H1 (cell line): Measurements from ENCODE around the gene TMEM185B. TPM values are rescaled to one million over a fixed set of nuclear protein-coding genes. Genes with fewer than 3 reads are reported as not detected.
A peak's percentile ranks its signal among the peaks of the same experiment; 100 is the strongest.

ENCODE experiments used
- CTCF ChIA-PET: fragments of 300-600 bp; sonication (Branson Sonifier 250); formaldehyde crosslinking; loops from one replicate; lab custom pipeline; 2021; ENCODE audit not compliant: partially characterized antibody; lab: Charles Lee
- POLR2A ChIA-PET: fragments of 300-600 bp; sonication (Branson Sonifier 250); formaldehyde crosslinking; loops from one replicate; lab custom pipeline; 2021; ENCODE audit warnings: inconsistent platforms; ENCODE audit not compliant: partially characterized antibody; lab: Charles Lee
- DNase-seq, 2 experiments: peaks; one replicate each; pipeline versions ENCODE4 v3.0.0 to v3.0.0-alpha.2; 2010 to 2022; ENCODE audit warnings: low spot score in 2 of 2, low read depth in 1 of 2, mixed read lengths in 1 of 2
- FAIRE-seq: peaks from 2 replicates; lab custom pipeline; 2011; peaks lifted over from hg19 to GRCh38; lab: Jason Lieb, UNC
- H2AFZ ChIP-seq: 2 replicates; pipeline ENCODE4 v1.8.1; 2012; ENCODE audit warnings: low read length, inconsistent platforms
- H2AK5ac ChIP-seq: 2 replicates; pipeline ENCODE4 v1.6.1; 2013; ENCODE audit warnings: low read depth, low read length
- H2BK120ac ChIP-seq: replicated peaks from 2 replicates; pipeline ENCODE3; 2013; ENCODE audit warnings: low read depth, low read length, inconsistent platforms
- H2BK12ac ChIP-seq: 2 replicates; pipeline ENCODE4 v1.6.1; 2013; ENCODE audit warnings: low read depth, low read length
- H2BK15ac ChIP-seq: 2 replicates; pipeline ENCODE4 v1.6.1; 2013; ENCODE audit warnings: low read length
- H2BK20ac ChIP-seq: 2 replicates; pipeline ENCODE4 v1.6.1; 2013; ENCODE audit warnings: low read length
- H2BK5ac ChIP-seq: 2 replicates; pipeline ENCODE4 v1.6.1; 2013; ENCODE audit warnings: low read depth, low read length
- H3K14ac ChIP-seq: 2 replicates; pipeline ENCODE4 v1.6.1; 2013; ENCODE audit warnings: inconsistent platforms; ENCODE audit not compliant: insufficient read length
- H3K18ac ChIP-seq: 2 replicates; pipeline ENCODE4 v1.6.1; 2013; ENCODE audit warnings: low read length; ENCODE audit errors: extremely low read depth
- H3K23ac ChIP-seq: 2 replicates; pipeline ENCODE4 v1.6.1; 2013; ENCODE audit warnings: inconsistent platforms; ENCODE audit not compliant: insufficient read length
- H3K23me2 ChIP-seq: 2 replicates; pipeline ENCODE4 v1.6.1; 2013; ENCODE audit warnings: low read depth, low read length
- H3K27ac ChIP-seq: 2 replicates; pipeline ENCODE4 v1.6.1; 2011; ENCODE audit warnings: low read depth, low read length, inconsistent platforms
- H3K27me3 ChIP-seq, 4 experiments: replicated peaks in 1 of 4; 1 replicate in 1 of 4; 2 replicates in 3 of 4; pipeline versions ENCODE4 v1.6.1 to v1.8.1; 2011 to 2013; ENCODE audit warnings: low read length in 3 of 4, mild to moderate bottlenecking in 3 of 4, inconsistent platforms in 2 of 4, mixed read lengths in 2 of 4, moderate library complexity in 1 of 4; ENCODE audit not compliant: control insufficient read depth in 3 of 4, insufficient read depth in 3 of 4; ENCODE audit errors: extremely low read depth in 1 of 4
- H3K36me3 ChIP-seq, 4 experiments: 2 replicates each; pipeline versions ENCODE4 v1.6.1 to v1.8.1; 2011 to 2013; ENCODE audit warnings: mild to moderate bottlenecking in 4 of 4, low read length in 3 of 4, moderate library complexity in 2 of 4, control low read depth in 1 of 4, inconsistent platforms in 1 of 4; ENCODE audit not compliant: insufficient read depth in 4 of 4, control insufficient read depth in 2 of 4
- H3K4ac ChIP-seq: replicated peaks from 2 replicates; pipeline ENCODE3; 2013; ENCODE audit warnings: low read length, low read depth, mixed read lengths, inconsistent platforms; ENCODE audit not compliant: insufficient read length
- H3K4me1 ChIP-seq, 4 experiments: replicated peaks in 1 of 4; 1 replicate in 1 of 4; 2 replicates in 3 of 4; pipeline versions ENCODE4 v1.6.1 to v1.8.1; 2011 to 2013; ENCODE audit warnings: low read length in 3 of 4, inconsistent platforms in 2 of 4, mixed read lengths in 1 of 4; ENCODE audit not compliant: insufficient read depth in 4 of 4, control insufficient read depth in 3 of 4
- H3K4me2 ChIP-seq, 2 experiments: 2 replicates each; pipeline versions ENCODE4 v1.6.1 to v1.8.1; 2011 to 2013; ENCODE audit warnings: low read depth in 2 of 2, low read length in 2 of 2, control low read depth in 1 of 2, inconsistent platforms in 1 of 2, mild to moderate bottlenecking in 1 of 2; ENCODE audit not compliant: insufficient read depth in 1 of 2
- H3K4me3 ChIP-seq, 4 experiments: fragments of 200-600, 300-600 bp in 1 of 4; sonication (generic), shearing (Covaris generic), sonication (Bioruptor Twin) in 1 of 4; 2 replicates each; pipeline versions ENCODE4 v1.5.1 to v1.8.1; 2011 to 2016; ENCODE audit warnings: low read length in 4 of 4, low read depth in 3 of 4, control low read depth in 2 of 4, inconsistent platforms in 2 of 4, mild to moderate bottlenecking in 2 of 4, mixed read lengths in 1 of 4, moderate library complexity in 1 of 4; ENCODE audit not compliant: insufficient read depth in 2 of 4; ENCODE audit errors: extremely low read depth in 1 of 4
- H3K56ac ChIP-seq: replicated peaks from 2 replicates; pipeline ENCODE3; 2013; ENCODE audit warnings: low read depth, mild to moderate bottlenecking, mixed read lengths, low read length, inconsistent platforms; ENCODE audit not compliant: insufficient read length
- H3K79me1 ChIP-seq: 2 replicates; pipeline ENCODE4 v1.6.1; 2013; ENCODE audit warnings: low read depth, low read length, control low read depth
- H3K79me2 ChIP-seq, 2 experiments: 2 replicates each; pipeline versions ENCODE4 v1.6.1 to v1.8.1; 2012 to 2013; ENCODE audit warnings: low read length in 2 of 2, mild to moderate bottlenecking in 2 of 2, inconsistent platforms in 1 of 2; ENCODE audit not compliant: insufficient read depth in 2 of 2, control insufficient read depth in 1 of 2
- H3K9ac ChIP-seq, 4 experiments: replicated peaks in 1 of 4; 1 replicate in 1 of 4; 2 replicates in 3 of 4; pipeline versions ENCODE4 v1.6.1 to v1.8.1; 2011 to 2013; ENCODE audit warnings: low read depth in 3 of 4, low read length in 3 of 4, control low read depth in 2 of 4, mild to moderate bottlenecking in 2 of 4, moderate library complexity in 2 of 4, inconsistent platforms in 1 of 4; ENCODE audit errors: extremely low read depth in 1 of 4
- H3K9me3 ChIP-seq, 2 experiments: 2 replicates each; pipeline versions ENCODE4 v1.6.1 to v1.8.1; 2012 to 2013; ENCODE audit warnings: mild to moderate bottlenecking in 2 of 2, moderate library complexity in 2 of 2, control low read depth in 1 of 2, inconsistent platforms in 1 of 2, low read depth in 1 of 2, low read length in 1 of 2, mixed read lengths in 1 of 2; ENCODE audit not compliant: insufficient read depth in 2 of 2
- H4K20me1 ChIP-seq, 2 experiments: replicated peaks in 1 of 2; 2 replicates each; pipeline versions ENCODE3 to v1.8.1; 2011 to 2013; ENCODE audit warnings: inconsistent platforms in 2 of 2, low read length in 2 of 2, mild to moderate bottlenecking in 1 of 2; ENCODE audit not compliant: insufficient read depth in 2 of 2, control insufficient read depth in 1 of 2
- H4K5ac ChIP-seq: 2 replicates; pipeline ENCODE4 v1.6.1; 2013; ENCODE audit warnings: low read length, low read depth, mixed read lengths, inconsistent platforms; ENCODE audit not compliant: insufficient read length
- H4K8ac ChIP-seq: 2 replicates; pipeline ENCODE4 v1.8.0; 2013; ENCODE audit warnings: mild to moderate bottlenecking, moderate library complexity, low read length, inconsistent platforms; ENCODE audit not compliant: insufficient read depth; ENCODE audit errors: extremely low read depth
- H4K91ac ChIP-seq: replicated peaks from 2 replicates; pipeline ENCODE3; 2013; ENCODE audit warnings: low read length, mixed read lengths, inconsistent platforms; ENCODE audit not compliant: insufficient read length
- HDAC6 ChIP-seq: IDR thresholded peaks from one replicate; pipeline ENCODE4 v1.7.1; 2012; ENCODE audit warnings: low read depth, mild to moderate bottlenecking, inconsistent platforms, low read length, moderate library complexity
- POLR2A ChIP-seq, 2 experiments: IDR thresholded peaks; 1 replicate in 1 of 2; 2 replicates in 1 of 2; pipeline ENCODE4 v1.6.1; 2011; ENCODE audit warnings: low read depth in 2 of 2, low read length in 2 of 2, mild to moderate bottlenecking in 2 of 2; ENCODE audit errors: control extremely low read depth in 1 of 2
- RAD21 ChIP-seq, 2 experiments: IDR thresholded peaks in 1 of 2; conservative IDR thresholded peaks in 1 of 2; 2 replicates each; pipeline ENCODE4 v1.6.1; 2011; ENCODE audit warnings: low read depth in 2 of 2, low read length in 2 of 2, improper control_type of control experiment in 1 of 2, inconsistent platforms in 1 of 2, mild to moderate bottlenecking in 1 of 2, moderate library complexity in 1 of 2
- RFX5 ChIP-seq: IDR thresholded peaks from 2 replicates; pipeline ENCODE4 v1.6.1; 2011; ENCODE audit warnings: low read depth, low read length, improper control_type of control experiment, borderline replicate concordance
- WGBS, 2 experiments: shearing (Covaris generic) in 1 of 2; methylation state at CpG; one replicate each; pipeline versions ENCODE4 v1.1.6 to v1.1.7; 2013 to 2015; ENCODE audit warnings: low lambda C conversion rate in 2 of 2, mixed read lengths in 2 of 2, inconsistent platforms in 1 of 2, low coverage in 1 of 2, missing lambda C conversion rate in 1 of 2; ENCODE audit not compliant: insufficient replicate concordance in 2 of 2, insufficient coverage in 1 of 2, insufficient read length in 1 of 2; ENCODE audit errors: extremely low coverage in 1 of 2, missing lambda C conversion rate in 1 of 2; 5-methylcytosine and 5-hydroxymethylcytosine counted together
- polyA plus RNA-seq, 7 experiments: library from polyadenylated mRNA; depleted of rRNA in 3 of 7; stranded (reverse) in 5 of 7; unstranded in 2 of 7; fragments of >200 nt in 5 of 7; fragments of 200-250 nt in 2 of 7; gene quantifications; 1 replicate in 5 of 7; 2 replicates in 1 of 7; 4 replicates in 1 of 7; pipeline versions ENCODE4 v1.2.1 to v1.2.3, GENCODE V29; 2011 to 2013; ENCODE audit warnings: missing spikeins in 2 of 7, mixed read lengths in 2 of 7
- total RNA-seq: library from RNA; stranded (reverse); fragmentation: NEBNext Ultra II Directional; extraction: Animal tissue kit (Norgen Biotek cat#: 25700); gene quantifications from 2 replicates; pipeline ENCODE4 v1.2.1, GENCODE V29; 2021

Gene TMEM185B
- total and polyA plus RNA-seq, 2 of the 8 experiments (the other 6 are each of a cell fraction or from before 2014, with no cell fraction given) = 13.5 to 14.0 TPM

- Histone ChIP-seq H4K91ac (no peak overlapping the region), H2BK15ac (peak overlapping the region; percentile 61), H3K9ac (peak overlapping the region in 1 of 4 experiments; percentile 16; a peak in 3 of 7 replicates), H3K4me1 (peaks cover 4 to 10% (median 8%) of the 10 kb centered on the region in 4 experiments), H3K56ac (no peak overlapping the region), H3K27ac (no peak overlapping the region), H3K36me3 (no peaks in the 10 kb centered on the region), H2AFZ (no peak overlapping the region), H3K18ac (peak overlapping the region; percentile 29; the same call in 1 of the 2 replicates), H3K4me3 (peak overlapping the region; percentile 70 to 89 (median 73)), H4K8ac (no peak overlapping the region), H4K5ac (no peak overlapping the region), H3K79me2 (no peaks in the 10 kb centered on the region), H2BK12ac (peak overlapping the region; percentile 55; the same call in 1 of the 2 replicates), H3K79me1 (no peaks in the 10 kb centered on the region), H3K9me3 (no peaks in the 10 kb centered on the region), H2BK5ac (no peak overlapping the region), H3K27me3 (peaks cover 8 to 47% (median 31%) of the 10 kb centered on the region in 4 experiments), H3K23ac (no peak overlapping the region), H3K4me2 (peak overlapping the region; percentile 90 to 94), H2AK5ac (no peak overlapping the region), H3K14ac (no peak overlapping the region), H3K4ac (no peak overlapping the region), H2BK20ac (no peak overlapping the region), H2BK120ac (no peak overlapping the region), H3K23me2 (peaks cover 14% of the 10 kb centered on the region), H4K20me1 (peaks cover 0 to 5% of the 10 kb centered on the region in 2 experiments)
- WGBS, 2 experiments = 12% methylated on average over 6 of the region's 6 CpGs; no CpG with 5 or more reads in 1 of the 2 experiments
- no peak for FAIRE-seq
- DNase-seq = no peak
- CTCF ChIA-PET = interaction anchor here (0.7 to 4.5 kb wide), 8 partner anchors 11 to 61 kb away, joined by 3 to 27 read pairs (median 4); no protein-coding TSS in a partner anchor
- no peak for TF ChIP-seq HDAC6
- TF ChIP-seq POLR2A (IDR thresholded peaks at IDR 0.05; ENCODE audit: control extremely low read depth in 1 of 2, low read depth in 2 of 2, low read length in 2 of 2) = no peak
- TF ChIP-seq RFX5 = no peak
- no peak for TF ChIP-seq RAD21 (IDR thresholded peaks at IDR 0.05 in 1 of 2, conservative IDR thresholded peaks at IDR 0.05 in 1 of 2; ENCODE audit: low read depth in 2 of 2, low read length in 2 of 2)
- POLR2A ChIA-PET = interaction anchor here (0.7 to 1.9 kb wide), 8 partner anchors 10 to 823 kb away, joined by 3 to 9 read pairs (median 4); no protein-coding TSS in a partner anchor
Measured at GRCh38 chr2:120251880-120252224, 28.7 kb upstream of the TMEM185B start.
